Right renal pelvis (tissue), 4 donors: ENCODE measurements around the gene MAST3. TPM values are rescaled to one million over a fixed set of nuclear protein-coding genes. Genes with fewer than 3 reads are reported as not detected.

ENCODE experiments used
- DNase-seq, 4 donors: peaks; one replicate each; pipeline ENCODE4 v3.0.0-alpha.2; 2013; ENCODE audit warnings: low read depth in 4 of 4, low spot score in 3 of 4, missing footprints in 1 of 4
- polyA plus RNA-seq, 4 donors: library from polyadenylated mRNA; unstranded; fragments of 120-200 nt; gene quantifications; one replicate each; pipeline ENCODE4 v1.2.1, GENCODE V29; 2013; ENCODE audit not compliant: insufficient read length in 4 of 4

MAST3 gene
- polyA plus RNA-seq = 1 to 10 TPM; 3.7 to 5.5 (median 4.8) TPM

GRCh38 chr19:18097217-18097992, at the start of gene MAST3:
Gene MAST3 (plus strand): TSS chr19:18097778. CDS start chr19:18097793, 15 bp downstream.
- DNase-seq = no peak

- peak in 1 of 4 donors; percentile 22 for DNase-seq
Observed at GRCh38 chr19:18049385-18049784, 48.2 kb upstream of the MAST3 start.

- no peak for DNase-seq
Observed at GRCh38 chr19:18051887-18052286, 45.7 kb upstream of the MAST3 start.

GRCh38 chr19:18053576-18054219, 43.9 kb upstream of the MAST3 start:
- no peak for DNase-seq

GRCh38 chr19:18055967-18056366, 41.6 kb upstream of the MAST3 start:
- no peak for DNase-seq

- DNase-seq = no peak
Observed at GRCh38 chr19:18057557-18057956, 40.0 kb upstream of the MAST3 start.

GRCh38 chr19:18058208-18059009, 39.2 kb upstream of the MAST3 start:
- peak; percentile 65 to 69 (median 66) for DNase-seq

- DNase-seq = no peak
Observed at GRCh38 chr19:18059297-18059696, 38.3 kb upstream of the MAST3 start.

GRCh38 chr19:18059902-18060301, 37.7 kb upstream of the MAST3 start:
- DNase-seq = no peak

GRCh38 chr19:18060472-18060871, 37.1 kb upstream of the MAST3 start:
- no peak for DNase-seq

- no peak for DNase-seq
Observed at GRCh38 chr19:18062028-18062427, 35.5 kb upstream of the MAST3 start.

GRCh38 chr19:18063463-18063862, 34.1 kb upstream of the MAST3 start:
- no peak for DNase-seq

- DNase-seq = no peak
Observed at GRCh38 chr19:18065173-18065495, 32.4 kb upstream of the MAST3 start.

GRCh38 chr19:18068395-18068794, 29.2 kb upstream of the MAST3 start:
- no peak for DNase-seq

- DNase-seq = no peak
Observed at GRCh38 chr19:18069383-18069782, 28.2 kb upstream of the MAST3 start.

- DNase-seq = no peak
Observed at GRCh38 chr19:18070181-18070580, 27.4 kb upstream of the MAST3 start.

- DNase-seq = no peak
Observed at GRCh38 chr19:18072335-18072734, 25.2 kb upstream of the MAST3 start.

- DNase-seq = no peak
Observed at GRCh38 chr19:18073197-18073596, 24.4 kb upstream of the MAST3 start.

GRCh38 chr19:18074192-18074591, 23.4 kb upstream of the MAST3 start:
- DNase-seq = no peak

- DNase-seq = no peak
Observed at GRCh38 chr19:18083929-18084684, 13.5 kb upstream of the MAST3 start.
